Stimulated activated naive CD8-positive, alpha-beta T cell treated with anti-CD3 and anti-CD28 coated beads, Interleukin-15, Interleukin-2, amounts not matched to agents 100 ng/mL and 50 ng/mL, for 24 hours (primary cell): ENCODE measurements around the gene DOC2A.

Source experiments
- H3K27ac Mint-ChIP-seq: one replicate; pipeline ENCODE4 v1.8.0; 2021; ENCODE audit warnings: mild to moderate bottlenecking, mixed read lengths
- H3K27me3 Mint-ChIP-seq: one replicate; pipeline ENCODE4 v1.8.0; 2021; ENCODE audit warnings: mixed read lengths
- H3K36me3 Mint-ChIP-seq: one replicate; pipeline ENCODE4 v1.8.0; 2021; ENCODE audit warnings: low read depth, mixed read lengths
- H3K4me1 Mint-ChIP-seq: one replicate; pipeline ENCODE4 v1.8.0; 2021; ENCODE audit warnings: low read depth, mixed read lengths
- H3K4me3 Mint-ChIP-seq: one replicate; pipeline ENCODE4 v1.8.0; 2021; ENCODE audit warnings: mild to moderate bottlenecking, mixed read lengths
- H3K9me3 Mint-ChIP-seq: one replicate; pipeline ENCODE4 v1.8.0; 2021; ENCODE audit warnings: mixed read lengths

DOC2A gene

GRCh38 chr16:29991571-29991904 lies 19.3 kb downstream of the DOC2A start:
- Mint-ChIP-seq H3K27me3 (no peaks in the 10 kb centered on the region), H3K36me3 (peaks cover 37% of the 10 kb centered on the region), H3K4me3 (no peak overlapping the region), H3K27ac (no peak overlapping the region), H3K9me3 (no peaks in the 10 kb centered on the region), H3K4me1 (peaks cover 19% of the 10 kb centered on the region)

- peaks cover 38% of the 10 kb centered on the region for H3K36me3 Mint-ChIP-seq
These were observed 19.8 kb downstream of the DOC2A start for GRCh38 chr16:29990883-29991570.

GRCh38 chr16:29990034-29990433 lies 20.8 kb downstream of the DOC2A start:
- H3K4me1 Mint-ChIP-seq: peaks cover 13% of the 10 kb centered on the region
- no peaks in the 10 kb centered on the region for H3K27me3 Mint-ChIP-seq
- no peak overlapping the region for H3K27ac Mint-ChIP-seq
- H3K9me3 Mint-ChIP-seq: no peaks in the 10 kb centered on the region
- no peak overlapping the region for H3K4me3 Mint-ChIP-seq
- H3K36me3 Mint-ChIP-seq: peaks cover 43% of the 10 kb centered on the region

More at GRCh38 chr16:29990883-29991570, 19.8 kb downstream of the DOC2A start:
- Mint-ChIP-seq H3K9me3 (no peaks in the 10 kb centered on the region), H3K27ac (no peak overlapping the region), H3K27me3 (no peaks in the 10 kb centered on the region), H3K4me1 (peaks cover 19% of the 10 kb centered on the region), H3K4me3 (no peak overlapping the region)

GRCh38 chr16:29989111-29989858 lies 21.5 kb downstream of the DOC2A start:
- peak overlapping the region; percentile 23 for H3K27ac Mint-ChIP-seq
- H3K4me3 Mint-ChIP-seq: no peak overlapping the region
- H3K9me3 Mint-ChIP-seq: no peaks in the 10 kb centered on the region
- H3K4me1 Mint-ChIP-seq: peaks cover 6% of the 10 kb centered on the region
- peaks cover 50% of the 10 kb centered on the region for H3K36me3 Mint-ChIP-seq
- H3K27me3 Mint-ChIP-seq: no peaks in the 10 kb centered on the region

GRCh38 chr16:29988346-29989075 lies 22.3 kb downstream of the DOC2A start:
- Mint-ChIP-seq H3K4me1 (no peaks in the 10 kb centered on the region), H3K27me3 (no peaks in the 10 kb centered on the region), H3K9me3 (no peaks in the 10 kb centered on the region), H3K4me3 (no peak overlapping the region), H3K36me3 (peaks cover 52% of the 10 kb centered on the region), H3K27ac (peak overlapping the region; percentile 23)

- no peaks in the 10 kb centered on the region for H3K27me3 Mint-ChIP-seq
- H3K9me3 Mint-ChIP-seq: no peaks in the 10 kb centered on the region
- peaks cover 57% of the 10 kb centered on the region for H3K36me3 Mint-ChIP-seq
- H3K4me3 Mint-ChIP-seq: no peak overlapping the region
- no peak overlapping the region for H3K27ac Mint-ChIP-seq
- H3K4me1 Mint-ChIP-seq: no peaks in the 10 kb centered on the region
These were observed 23.3 kb downstream of the DOC2A start for GRCh38 chr16:29987371-29988085.

GRCh38 chr16:29986931-29987330 lies 23.9 kb downstream of the DOC2A start:
- H3K4me1 Mint-ChIP-seq: no peaks in the 10 kb centered on the region
- no peaks in the 10 kb centered on the region for H3K27me3 Mint-ChIP-seq
- H3K27ac Mint-ChIP-seq: no peak overlapping the region
- no peaks in the 10 kb centered on the region for H3K9me3 Mint-ChIP-seq
- H3K36me3 Mint-ChIP-seq: peaks cover 61% of the 10 kb centered on the region
- H3K4me3 Mint-ChIP-seq: no peak overlapping the region

GRCh38 chr16:29986231-29986630 lies 24.6 kb downstream of the DOC2A start:
- Mint-ChIP-seq H3K4me3 (no peak overlapping the region), H3K9me3 (no peaks in the 10 kb centered on the region), H3K4me1 (no peaks in the 10 kb centered on the region), H3K27ac (no peak overlapping the region), H3K36me3 (peaks cover 64% of the 10 kb centered on the region), H3K27me3 (no peaks in the 10 kb centered on the region)

GRCh38 chr16:29985271-29985811 lies 25.5 kb downstream of the DOC2A start:
- H3K27me3 Mint-ChIP-seq: no peaks in the 10 kb centered on the region
- H3K4me1 Mint-ChIP-seq: no peaks in the 10 kb centered on the region
- H3K27ac Mint-ChIP-seq: no peak overlapping the region
- peaks cover 67% of the 10 kb centered on the region for H3K36me3 Mint-ChIP-seq
- H3K4me3 Mint-ChIP-seq: no peak overlapping the region
- H3K9me3 Mint-ChIP-seq: no peaks in the 10 kb centered on the region

GRCh38 chr16:29984764-29985147 lies 26.1 kb downstream of the DOC2A start:
- H3K27ac Mint-ChIP-seq: no peak overlapping the region
- peaks cover 65% of the 10 kb centered on the region for H3K36me3 Mint-ChIP-seq
- H3K9me3 Mint-ChIP-seq: no peaks in the 10 kb centered on the region
- H3K4me3 Mint-ChIP-seq: no peak overlapping the region
- no peaks in the 10 kb centered on the region for H3K27me3 Mint-ChIP-seq
- H3K4me1 Mint-ChIP-seq: no peaks in the 10 kb centered on the region

GRCh38 chr16:29984137-29984763 lies 26.6 kb downstream of the DOC2A start:
- Mint-ChIP-seq H3K27ac (no peak overlapping the region), H3K36me3 (peaks cover 66% of the 10 kb centered on the region), H3K9me3 (no peaks in the 10 kb centered on the region), H3K4me1 (no peaks in the 10 kb centered on the region), H3K4me3 (no peak overlapping the region), H3K27me3 (no peaks in the 10 kb centered on the region)

GRCh38 chr16:29983420-29984136 lies 27.2 kb downstream of the DOC2A start:
- no peaks in the 10 kb centered on the region for H3K4me1 Mint-ChIP-seq
- no peak overlapping the region for H3K4me3 Mint-ChIP-seq
- H3K36me3 Mint-ChIP-seq: peaks cover 70% of the 10 kb centered on the region
- H3K27ac Mint-ChIP-seq: no peak overlapping the region
- H3K27me3 Mint-ChIP-seq: no peaks in the 10 kb centered on the region
- H3K9me3 Mint-ChIP-seq: no peaks in the 10 kb centered on the region

- Mint-ChIP-seq H3K36me3 (peaks cover 66% of the 10 kb centered on the region), H3K27ac (no peak overlapping the region), H3K27me3 (no peaks in the 10 kb centered on the region)
These were observed 28.0 kb downstream of the DOC2A start for GRCh38 chr16:29982560-29983419.

More at GRCh38 chr16:29982560-29983419, 28.0 kb downstream of the DOC2A start:
- Mint-ChIP-seq H3K4me3 (no peak overlapping the region), H3K4me1 (no peaks in the 10 kb centered on the region), H3K9me3 (no peaks in the 10 kb centered on the region)
